Kidney capillary endothelial cell (primary cell): ENCODE measurements around the gene ADGRV1.
"Not testable (repeated sequence)": the region's sequence is repeated elsewhere in the genome, so short reads cannot be mapped to it uniquely, and the experiment has no call there.

Experiments
- DNase-seq: peaks from one replicate; pipeline ENCODE4 v3.0.0-alpha.2; 2018; ENCODE audit warnings: low spot score

The ADGRV1 gene

DNA sequence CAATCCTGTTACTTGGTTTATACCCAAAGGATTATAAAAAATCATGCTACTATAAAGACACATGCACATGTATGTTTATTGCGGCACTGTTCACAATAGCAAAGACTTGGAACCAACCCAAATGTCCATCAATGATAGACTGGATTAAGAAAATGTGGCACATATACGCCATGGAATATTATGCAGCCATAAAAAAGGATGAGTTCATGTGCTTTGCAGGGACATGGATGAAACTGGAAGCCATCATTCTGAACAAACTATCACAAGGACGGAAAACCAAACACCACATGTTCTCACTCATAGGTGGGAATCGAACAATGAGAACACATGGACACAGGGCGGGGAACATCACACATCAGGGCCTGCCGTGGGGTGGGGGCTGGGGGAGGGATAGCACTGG, 34.5 kb downstream of the ADGRV1 start:
- not testable (repeated sequence) for DNase-seq

DNA sequence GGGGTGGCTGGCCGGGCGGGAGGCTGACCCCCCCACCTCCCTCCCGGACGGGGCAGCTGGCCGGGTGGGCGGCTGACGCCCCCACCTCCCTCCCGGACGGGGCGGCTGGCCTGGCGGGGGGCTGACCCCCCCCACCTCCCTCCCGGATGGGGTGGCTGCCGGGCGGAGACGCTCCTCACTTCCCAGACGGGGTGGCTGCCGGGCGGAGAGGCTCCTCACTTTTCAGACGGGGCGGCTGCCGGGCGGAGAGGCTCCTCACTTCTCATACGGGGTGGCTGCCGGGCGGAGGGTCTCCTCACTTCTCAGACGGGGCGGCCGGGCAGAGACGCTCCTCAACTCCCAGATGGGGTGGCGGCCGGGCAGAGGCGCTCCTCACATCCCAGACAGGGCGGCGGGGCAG, 37.2 kb downstream of the ADGRV1 start:
- DNase-seq: not testable (repeated sequence)

DNA sequence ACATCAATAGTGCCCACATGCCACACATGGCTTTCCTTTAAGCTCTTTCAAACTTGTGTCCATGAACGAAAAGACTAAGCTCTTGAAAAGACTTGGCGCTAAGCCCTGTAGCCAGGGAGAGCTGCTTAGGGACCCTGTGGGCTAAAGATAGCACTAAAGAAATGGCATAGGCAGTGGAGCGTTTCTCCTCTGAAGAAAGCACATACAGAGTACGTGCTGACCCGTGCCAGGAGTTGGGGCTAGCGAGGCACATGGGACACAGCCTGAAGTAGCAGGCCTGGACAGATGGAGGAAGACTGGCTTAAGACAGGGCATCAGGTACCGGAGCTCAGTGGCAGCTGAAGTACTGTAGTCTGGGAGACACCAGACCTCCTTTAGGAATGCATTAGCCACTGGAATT, 39.7 kb downstream of the ADGRV1 start:
- no peak for DNase-seq

DNA sequence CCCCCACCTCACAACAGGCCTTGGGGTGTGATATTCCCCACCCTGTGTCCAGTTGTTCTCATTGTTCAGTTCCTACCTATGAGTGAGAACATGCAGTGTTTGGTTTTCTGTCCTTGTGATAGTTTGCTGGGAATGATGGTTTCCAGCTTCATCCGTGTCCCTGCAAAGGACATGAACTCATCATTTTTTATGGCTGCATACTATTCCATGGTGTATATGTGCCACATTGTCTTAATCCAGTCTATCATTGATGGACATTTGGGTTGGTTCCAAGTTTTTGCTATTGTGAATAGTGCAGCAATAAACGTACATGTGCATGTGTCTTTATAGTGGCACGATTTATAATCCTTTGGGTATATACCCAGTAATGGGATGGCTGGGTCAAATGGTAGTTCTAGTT, 41.7 kb downstream of the ADGRV1 start:
- DNase-seq: not testable (repeated sequence)

DNA sequence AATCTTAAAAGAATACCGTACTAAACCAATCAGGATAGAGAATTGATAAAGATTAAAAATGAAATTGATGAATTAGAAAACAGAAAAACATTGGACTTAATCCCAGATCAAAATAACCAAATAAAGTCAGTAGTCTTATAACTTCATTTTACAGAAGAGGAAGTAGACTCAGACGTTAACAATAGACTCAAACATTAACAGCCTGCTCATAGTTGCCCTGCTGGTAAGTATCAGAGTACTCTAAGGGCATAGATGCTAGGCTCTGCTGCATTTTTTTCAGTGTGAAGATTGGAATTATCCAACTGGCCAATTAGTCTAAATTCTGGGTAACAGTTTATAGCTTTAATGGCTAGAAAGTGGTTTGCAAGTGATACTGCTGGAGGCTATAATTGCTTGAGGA, 42.9 kb downstream of the ADGRV1 start:
- DNase-seq: peak; percentile 9

DNA sequence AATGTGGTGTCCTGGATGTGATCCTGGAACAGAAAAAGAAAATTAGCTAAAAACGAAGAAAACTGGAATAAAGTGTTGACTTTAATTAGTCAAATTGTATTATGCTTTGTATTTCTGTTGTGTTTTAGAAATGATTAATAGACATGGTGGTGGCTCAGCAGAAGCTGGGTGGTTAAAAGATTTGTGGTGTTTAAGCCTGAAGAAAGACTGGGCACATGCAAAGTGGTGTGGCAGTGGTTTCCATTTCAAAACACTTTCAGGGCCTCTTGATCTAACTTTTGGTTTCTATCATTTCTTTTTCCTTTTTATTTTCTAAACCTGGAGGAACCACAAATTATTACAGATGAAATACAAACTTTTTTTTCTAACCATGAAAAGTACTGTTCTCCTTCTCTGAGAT, 44.1 kb downstream of the ADGRV1 start:
- DNase-seq: no peak

DNA sequence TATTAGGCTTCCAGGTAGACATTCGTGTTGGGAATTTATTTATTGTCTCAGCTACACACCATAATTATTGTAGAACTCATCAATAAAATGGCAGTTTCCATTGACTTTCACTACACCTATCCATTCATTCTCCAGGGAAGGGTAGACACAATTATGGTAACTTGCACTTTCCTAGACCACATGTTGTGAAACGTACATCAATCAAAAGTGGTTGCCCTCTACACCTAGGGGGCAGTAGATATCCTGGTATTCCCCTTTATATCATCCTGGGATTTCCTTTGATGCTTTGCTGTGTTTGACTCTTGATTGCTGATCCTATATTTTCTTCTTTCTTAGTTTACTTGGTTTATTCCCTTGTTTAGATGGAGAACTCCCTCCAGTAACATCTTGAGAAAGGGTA, 47.9 kb downstream of the ADGRV1 start:
- DNase-seq: peak; percentile 20

DNA sequence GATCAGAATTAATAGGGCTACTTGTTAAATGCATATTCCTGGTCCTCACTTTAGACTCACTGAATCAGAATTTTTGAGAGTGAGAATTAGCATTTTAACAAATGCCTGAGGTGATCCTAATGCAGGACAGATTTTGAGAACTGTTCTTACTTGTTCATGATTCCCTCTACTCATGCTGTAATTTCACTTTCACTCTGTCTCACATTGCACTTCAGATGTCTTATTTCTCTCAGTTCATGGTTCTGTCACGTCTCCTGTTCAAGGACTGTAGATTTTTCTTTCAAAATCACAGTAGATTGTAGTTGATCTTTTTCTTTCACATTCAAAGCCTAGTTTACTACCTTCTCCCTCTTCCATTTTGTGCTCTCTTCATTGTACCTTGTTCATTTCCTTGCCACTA, 54.3 kb downstream of the ADGRV1 start:
- DNase-seq: no peak

DNA sequence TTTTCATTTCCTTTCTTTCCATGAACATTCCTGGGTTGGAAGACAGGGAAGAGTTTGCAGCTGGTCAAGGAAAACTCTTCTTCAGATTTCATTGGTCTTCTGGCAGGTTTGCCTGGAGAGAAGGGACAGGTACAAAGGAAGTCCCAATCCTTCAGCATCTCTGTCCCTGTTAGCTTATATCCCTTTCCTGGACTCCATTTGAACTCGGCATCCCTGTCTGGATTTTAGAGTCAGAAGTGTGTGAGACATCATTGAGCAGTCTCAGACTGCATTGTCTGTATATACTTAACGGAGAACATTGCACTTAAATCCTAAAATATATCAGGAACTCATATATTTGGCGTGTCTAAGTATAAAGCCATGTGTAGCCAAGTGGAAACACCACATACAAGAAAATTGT, 54.9 kb downstream of the ADGRV1 start:
- no peak for DNase-seq

DNA sequence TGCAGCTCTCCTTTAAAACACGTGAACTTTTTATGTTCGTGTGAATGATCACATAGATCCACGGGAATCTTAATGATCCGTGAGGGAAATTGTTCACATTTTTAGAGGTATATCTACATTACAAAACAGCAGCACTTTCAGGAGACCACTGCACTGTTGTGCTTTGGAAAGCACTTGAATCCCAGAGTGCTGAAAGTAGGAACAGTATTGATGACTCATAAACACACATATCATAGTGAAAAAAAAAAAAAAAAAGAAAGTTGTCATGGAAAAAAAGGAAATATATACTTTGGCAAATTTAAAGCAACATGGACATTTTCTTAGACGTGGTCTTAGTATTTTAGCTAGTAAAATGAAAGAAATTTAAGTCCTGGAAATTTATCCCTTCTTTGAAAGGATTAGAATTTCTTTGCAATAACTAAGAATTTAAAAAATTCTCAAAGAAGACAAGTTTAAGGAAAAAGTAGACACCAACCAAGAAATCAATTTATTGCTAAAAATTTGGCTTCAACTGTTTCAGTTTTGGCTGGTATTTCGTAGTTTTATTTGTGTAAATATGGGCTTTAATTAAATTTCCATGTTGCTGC, 55.4 kb downstream of the ADGRV1 start:
- no peak for DNase-seq

DNA sequence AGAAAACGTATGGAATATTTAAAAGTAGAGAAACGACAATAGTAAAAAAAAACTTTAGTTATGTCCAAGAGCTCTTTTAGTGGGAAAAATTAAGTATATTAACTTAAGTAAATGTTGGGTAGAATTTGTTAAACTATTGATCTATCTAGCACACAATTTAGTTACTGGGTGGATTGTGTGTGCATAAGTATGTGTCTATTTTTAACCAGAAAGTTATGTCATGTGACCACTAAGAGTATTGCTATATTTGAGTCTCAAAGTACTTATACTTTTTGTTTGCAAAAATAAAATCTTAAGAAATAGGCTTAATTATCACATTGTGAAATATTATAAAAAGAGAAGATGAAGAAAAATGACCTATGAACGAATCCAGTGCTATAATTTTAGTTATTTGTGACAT, 56.8 kb downstream of the ADGRV1 start:
- DNase-seq: no peak

DNA sequence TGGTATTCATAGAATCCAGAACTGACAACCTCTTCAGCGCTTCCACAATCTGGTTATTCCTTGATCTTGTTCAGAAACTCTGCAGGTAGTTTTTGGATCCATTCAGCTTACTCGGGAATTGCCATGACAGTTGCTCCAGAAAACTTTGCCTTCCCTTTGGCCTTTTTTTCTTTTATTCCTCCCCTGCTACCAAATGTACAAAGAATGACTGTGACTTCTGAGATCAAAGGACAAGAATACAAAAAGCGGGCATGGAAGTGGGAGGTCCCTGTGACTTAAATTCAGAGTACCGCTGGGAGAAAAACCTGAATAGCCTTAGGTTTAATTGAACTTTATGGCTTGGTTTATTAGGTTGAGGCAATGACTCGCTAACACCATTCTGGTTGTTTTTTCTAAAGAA, 59.5 kb downstream of the ADGRV1 start:
- no peak for DNase-seq

DNA sequence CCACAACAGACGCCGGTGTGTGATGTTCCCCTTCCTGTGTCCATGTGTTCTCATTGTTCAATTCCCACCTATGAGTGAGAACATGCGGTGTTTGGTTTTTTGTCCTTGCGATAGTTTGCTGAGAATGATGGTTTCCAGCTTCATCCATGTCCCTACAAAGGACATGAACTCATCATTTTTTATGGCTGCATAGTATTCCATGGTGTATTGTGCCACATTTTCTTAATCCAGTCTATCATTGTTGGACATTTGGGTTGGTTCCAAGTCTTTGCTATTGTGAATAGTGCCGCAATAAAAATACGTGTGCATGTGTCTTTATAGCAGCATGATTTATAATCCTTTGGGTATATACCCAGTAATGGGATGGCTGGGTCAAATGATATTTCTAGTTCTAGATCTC, 61.2 kb downstream of the ADGRV1 start:
- DNase-seq: not testable (repeated sequence)

DNA sequence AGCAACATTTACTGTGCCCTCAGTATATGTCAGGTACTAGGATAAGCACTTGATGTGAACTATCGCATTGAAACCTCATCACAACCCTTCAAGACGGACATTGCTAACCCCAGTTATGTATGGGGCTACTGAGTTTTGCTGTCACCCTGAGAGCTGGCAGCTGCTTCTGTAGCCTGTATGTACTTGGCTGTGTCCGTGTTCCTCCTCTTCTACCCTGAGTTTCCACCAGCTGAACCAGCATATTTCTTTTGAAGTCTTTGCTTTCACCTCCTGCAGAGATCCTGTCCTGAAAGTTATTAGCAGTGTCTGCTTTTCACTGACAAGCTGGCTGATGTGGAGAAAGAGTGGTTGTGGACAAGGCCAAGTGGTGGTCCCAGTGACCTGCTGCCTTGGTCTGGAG, 63.3 kb downstream of the ADGRV1 start:
- DNase-seq: no peak

DNA sequence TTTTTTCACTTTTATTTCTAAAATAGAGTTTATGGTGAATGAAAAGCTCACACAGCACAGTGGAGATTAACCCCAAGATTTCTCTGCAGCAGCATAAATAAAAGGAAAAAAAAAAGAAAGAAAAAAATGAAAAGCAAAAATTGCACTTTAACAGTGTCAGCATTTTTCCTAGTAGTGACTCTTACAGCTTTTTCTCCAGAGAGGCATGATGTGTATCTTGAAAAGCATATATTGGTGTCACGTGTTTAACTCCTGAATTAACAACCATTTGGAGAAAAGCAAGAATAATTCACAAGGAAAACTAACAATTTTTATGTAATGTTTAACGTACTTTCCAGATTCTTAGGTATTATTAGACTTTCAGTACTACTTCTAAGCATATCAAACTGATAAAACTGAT, 67.9 kb downstream of the ADGRV1 start:
- DNase-seq: no peak

DNA sequence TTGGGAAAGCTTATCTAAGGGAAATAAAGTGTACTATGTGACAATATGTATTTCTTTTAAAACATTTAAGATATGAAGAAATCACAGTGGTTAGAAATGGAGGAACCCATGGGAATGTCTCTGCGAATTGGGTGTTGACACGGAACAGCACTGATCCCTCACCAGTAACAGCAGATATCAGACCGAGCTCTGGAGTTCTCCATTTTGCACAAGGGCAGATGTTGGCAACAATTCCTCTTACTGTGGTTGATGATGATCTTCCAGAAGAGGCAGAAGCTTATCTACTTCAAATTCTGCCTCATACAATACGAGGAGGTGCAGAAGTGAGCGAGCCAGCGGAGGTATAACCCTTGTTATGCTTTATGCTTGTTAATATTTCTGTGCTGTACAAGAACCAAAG, 69.9 kb downstream of the ADGRV1 start:
- no peak for DNase-seq

DNA sequence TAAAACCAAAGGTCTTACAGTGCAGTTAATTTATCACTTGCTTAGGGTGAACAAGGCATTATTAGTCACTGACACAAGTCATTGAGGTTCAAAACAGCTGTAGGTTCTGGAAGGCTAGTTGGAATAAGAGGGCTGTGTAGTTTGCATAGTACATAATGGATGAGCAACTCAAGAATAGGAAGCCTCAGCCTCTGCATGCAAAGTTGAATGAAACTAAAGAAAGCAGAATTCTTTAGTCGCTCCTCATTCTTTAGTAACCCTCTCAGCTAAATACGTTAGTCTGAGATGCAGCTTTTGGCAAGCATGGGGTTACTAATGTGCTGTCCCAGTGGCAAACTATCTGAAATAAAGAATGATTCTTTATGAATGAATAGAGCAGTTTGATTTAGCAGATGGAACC, 74.2 kb downstream of the ADGRV1 start:
- no peak for DNase-seq

DNA sequence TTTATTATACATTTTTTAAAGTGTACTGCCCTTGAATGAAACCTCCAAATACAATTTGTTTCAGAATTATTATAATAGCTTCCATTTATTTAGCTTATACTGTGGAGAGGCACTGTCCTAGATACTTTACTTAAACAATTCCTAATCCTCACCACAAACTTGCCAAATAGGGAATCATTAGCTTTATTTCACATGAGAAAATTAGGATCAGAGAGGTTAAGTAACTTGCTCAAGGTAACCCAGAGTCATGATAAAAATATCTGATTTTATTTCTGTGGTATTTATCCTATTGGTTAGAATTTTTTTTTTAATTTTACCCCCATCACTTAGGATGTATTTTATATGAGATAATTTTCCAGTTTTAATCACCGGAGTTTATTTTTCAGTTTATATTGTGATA, 78.4 kb downstream of the ADGRV1 start:
- DNase-seq: no peak

DNA sequence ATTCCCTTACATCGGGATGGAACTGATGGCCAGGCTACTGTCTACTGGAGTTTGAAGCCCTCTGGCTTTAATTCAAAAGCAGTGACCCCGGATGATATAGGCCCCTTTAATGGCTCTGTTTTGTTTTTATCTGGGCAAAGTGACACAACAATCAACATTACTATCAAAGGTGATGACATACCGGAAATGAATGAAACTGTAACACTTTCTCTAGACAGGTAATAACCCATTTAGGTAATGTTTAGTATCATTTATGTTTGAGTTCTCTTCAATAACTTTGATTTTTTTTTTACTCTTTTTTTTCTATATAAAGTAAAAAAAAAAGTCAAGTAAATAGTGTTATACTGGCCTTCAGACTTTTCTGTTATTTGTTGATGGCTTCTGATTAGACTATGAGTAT, 79.1 kb downstream of the ADGRV1 start:
- no peak for DNase-seq

DNA sequence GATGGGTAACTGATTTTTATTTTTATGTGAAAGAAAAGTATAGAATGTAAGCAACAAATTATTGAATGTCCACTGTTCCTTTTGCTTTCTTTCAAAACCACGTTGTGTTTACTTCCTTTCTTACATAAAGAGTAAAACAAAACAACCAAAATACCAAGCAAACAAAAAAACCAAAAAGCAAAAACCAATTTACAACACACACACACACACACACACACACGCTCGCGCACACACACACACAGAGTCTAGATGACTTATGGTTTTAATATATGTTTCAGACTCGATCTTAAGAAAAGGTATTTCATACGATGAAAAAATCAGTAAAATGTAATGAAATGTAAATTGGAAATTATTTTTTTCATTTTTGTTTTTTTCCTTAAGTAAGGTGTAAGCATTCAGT, 80.3 kb downstream of the ADGRV1 start:
- no peak for DNase-seq

DNA sequence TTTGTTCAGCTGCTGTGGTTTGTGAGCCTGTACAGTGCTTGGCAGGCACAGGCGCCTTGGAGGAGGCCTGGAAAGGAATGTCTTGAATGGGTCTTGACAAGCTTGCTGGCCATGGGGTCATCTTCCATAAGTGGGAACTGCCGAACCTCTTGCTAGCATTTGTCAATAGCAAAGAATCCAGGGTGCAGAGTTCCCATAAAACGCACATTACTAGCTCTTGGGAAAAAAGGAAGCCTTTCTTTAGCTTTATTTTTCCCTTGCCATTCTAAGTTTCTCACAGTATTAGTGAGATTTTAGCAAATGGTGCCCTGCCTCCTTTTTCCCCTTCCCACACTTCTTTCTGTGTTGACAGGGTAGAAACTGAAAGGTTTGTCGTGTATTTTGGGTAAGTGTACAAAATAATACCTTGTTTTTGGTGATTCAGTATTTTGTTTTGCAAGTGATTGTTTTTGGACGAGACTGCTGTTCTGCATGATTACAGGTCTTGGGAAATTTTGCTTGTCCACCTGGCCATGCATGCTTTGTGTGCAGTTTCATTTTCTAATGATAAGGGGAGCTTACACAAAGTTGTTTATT, 82.0 kb downstream of the ADGRV1 start:
- DNase-seq: no peak

DNA sequence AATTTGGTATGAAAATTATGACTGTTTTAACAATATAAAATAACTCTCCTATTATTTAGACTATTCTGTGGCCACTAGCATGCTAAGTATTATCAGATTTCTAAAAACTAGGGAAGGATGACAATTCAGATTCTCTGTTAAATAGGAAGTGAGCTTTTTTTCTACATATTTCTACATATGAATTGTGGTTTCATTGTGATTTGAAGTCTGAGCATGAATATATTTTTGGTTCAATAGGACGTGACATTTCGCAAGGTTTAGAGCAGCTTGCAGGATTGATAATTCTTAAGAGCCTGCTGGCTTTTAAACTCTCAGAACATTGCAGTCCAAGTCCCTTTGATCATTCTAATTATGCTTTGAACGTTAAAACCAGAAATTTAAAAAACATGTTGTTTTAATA, 82.9 kb downstream of the ADGRV1 start:
- DNase-seq: no peak

DNA sequence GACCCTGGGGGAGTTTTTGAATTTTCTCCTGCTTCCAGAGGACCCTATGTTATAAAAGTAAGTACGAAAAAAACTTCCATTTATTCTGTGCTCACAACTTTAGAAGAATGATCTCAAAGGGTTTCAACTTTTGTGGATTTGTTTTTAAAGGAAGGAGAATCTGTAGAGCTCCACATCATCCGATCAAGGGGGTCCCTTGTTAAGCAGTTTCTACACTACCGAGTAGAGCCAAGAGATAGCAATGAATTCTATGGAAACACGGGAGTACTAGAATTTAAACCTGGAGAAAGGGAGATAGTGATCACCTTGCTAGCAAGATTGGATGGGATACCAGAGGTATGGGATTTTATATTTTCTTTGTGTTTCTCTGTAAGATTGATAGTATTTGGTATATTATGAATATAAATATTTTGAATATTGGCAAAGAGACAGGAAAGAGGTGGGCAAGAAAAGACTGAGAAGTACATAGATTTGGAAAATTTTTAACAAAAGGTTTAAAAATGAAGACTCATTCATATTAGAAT, 84.2 kb downstream of the ADGRV1 start:
- DNase-seq: no peak

DNA sequence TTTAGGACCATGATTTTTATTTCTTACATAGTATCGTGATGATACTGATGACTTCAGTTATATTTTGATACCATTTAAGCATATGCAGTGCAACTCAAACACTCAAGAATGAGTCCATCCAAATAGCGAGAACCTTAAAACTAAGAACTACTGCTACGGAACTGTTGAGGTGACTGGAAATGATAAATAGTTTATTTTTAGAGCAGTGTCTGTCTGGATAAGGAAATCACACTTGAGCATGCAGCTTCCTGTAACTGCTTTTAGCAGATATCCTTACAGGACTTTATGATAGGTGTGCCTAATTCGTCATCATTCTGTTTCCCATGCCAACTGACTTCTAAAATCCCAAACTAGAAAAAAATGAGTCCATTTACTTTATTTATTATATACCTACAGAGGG, 85.5 kb downstream of the ADGRV1 start:
- peak; percentile 73 for DNase-seq
